ENCODE data around the gene KAT5. TPM values are rescaled to one million over a fixed set of nuclear protein-coding genes. Genes with fewer than 3 reads are reported as not detected.
"Not testable (repeated sequence)": the region's sequence is repeated elsewhere in the genome, so short reads cannot be mapped to it uniquely, and the experiment has no call there.

Gene KAT5
- total RNA-seq, 1 donor from 2014 or later: 73.1 TPM

DNA sequence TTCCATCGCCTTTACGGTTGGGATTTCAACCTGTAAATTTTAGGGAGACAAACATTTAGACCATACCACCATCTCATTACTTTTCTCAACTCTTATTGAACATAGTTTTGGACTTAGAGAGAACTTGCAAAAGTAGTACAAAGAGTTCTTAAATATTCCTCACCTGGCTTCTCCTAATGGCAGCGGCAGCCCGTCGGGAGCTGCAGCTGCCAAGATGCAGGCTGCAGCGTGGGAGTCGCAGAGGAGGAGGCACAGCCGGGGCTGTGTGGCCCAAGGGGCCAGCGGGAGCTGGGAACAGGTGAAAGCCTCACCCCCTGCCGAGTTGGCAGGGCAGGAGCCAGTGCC is 31.6 kb downstream of the KAT5 start:
- H3K27ac Mint-ChIP-seq: no peak overlapping the region
- DNase-seq (ENCODE audit: low spot score, unreplicated experiment): no peak
- H3K27me3 Mint-ChIP-seq: peaks cover 31% of the 10 kb centered on the region
- no peaks in the 10 kb centered on the region for H3K9me3 Mint-ChIP-seq (ENCODE audit: low read depth)
- H3K4me1 Mint-ChIP-seq (ENCODE audit: low read depth): no peaks in the 10 kb centered on the region
- H3K4me3 Mint-ChIP-seq (ENCODE audit: low read depth): no peak overlapping the region
- no peaks in the 10 kb centered on the region for H3K36me3 Mint-ChIP-seq (ENCODE audit: insufficient read depth)
- TF ChIP-seq CTCF (IDR thresholded peaks at IDR 0.05; ENCODE audit: unreplicated experiment): no peak

GRCh38 chr11:65744026-65744698 is 32.1 kb downstream of the KAT5 start:
- Mint-ChIP-seq H3K27ac (no peak overlapping the region), H3K9me3 (ENCODE audit: low read depth) (no peaks in the 10 kb centered on the region), H3K4me3 (ENCODE audit: low read depth) (no peak overlapping the region), H3K36me3 (ENCODE audit: insufficient read depth) (no peaks in the 10 kb centered on the region), H3K4me1 (ENCODE audit: low read depth) (no peaks in the 10 kb centered on the region), H3K27me3 (peaks cover 36% of the 10 kb centered on the region)
- peak; percentile 33 for TF ChIP-seq CTCF (IDR thresholded peaks at IDR 0.05; ENCODE audit: unreplicated experiment)
- DNase-seq (ENCODE audit: low spot score, unreplicated experiment): no peak

DNA sequence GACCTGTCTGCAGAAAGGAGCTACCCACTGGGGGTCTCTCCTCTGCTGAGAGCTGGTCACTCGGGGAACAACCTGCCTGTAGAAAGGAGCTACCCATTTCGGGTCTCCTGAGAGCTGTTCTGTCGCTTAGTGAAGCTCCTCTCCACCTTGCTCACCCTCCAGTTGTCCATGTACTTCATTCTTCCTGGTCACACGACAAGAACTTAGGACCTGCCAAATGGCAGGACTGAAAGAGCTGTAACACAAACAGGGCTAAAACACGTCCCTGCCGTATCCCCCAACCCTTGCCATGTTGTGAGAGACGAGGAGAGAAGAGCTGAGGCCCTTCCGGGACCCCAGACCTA is 32.6 kb downstream of the KAT5 start:
- TF ChIP-seq CTCF (IDR thresholded peaks at IDR 0.05; ENCODE audit: unreplicated experiment): no peak
- peaks cover 40% of the 10 kb centered on the region for H3K27me3 Mint-ChIP-seq
- H3K4me1 Mint-ChIP-seq (ENCODE audit: low read depth): no peaks in the 10 kb centered on the region
- H3K27ac Mint-ChIP-seq: no peak overlapping the region
- H3K36me3 Mint-ChIP-seq (ENCODE audit: insufficient read depth): no peaks in the 10 kb centered on the region
- H3K9me3 Mint-ChIP-seq (ENCODE audit: low read depth): no peaks in the 10 kb centered on the region
- DNase-seq (ENCODE audit: low spot score, unreplicated experiment): no peak
- H3K4me3 Mint-ChIP-seq (ENCODE audit: low read depth): no peak overlapping the region

DNA sequence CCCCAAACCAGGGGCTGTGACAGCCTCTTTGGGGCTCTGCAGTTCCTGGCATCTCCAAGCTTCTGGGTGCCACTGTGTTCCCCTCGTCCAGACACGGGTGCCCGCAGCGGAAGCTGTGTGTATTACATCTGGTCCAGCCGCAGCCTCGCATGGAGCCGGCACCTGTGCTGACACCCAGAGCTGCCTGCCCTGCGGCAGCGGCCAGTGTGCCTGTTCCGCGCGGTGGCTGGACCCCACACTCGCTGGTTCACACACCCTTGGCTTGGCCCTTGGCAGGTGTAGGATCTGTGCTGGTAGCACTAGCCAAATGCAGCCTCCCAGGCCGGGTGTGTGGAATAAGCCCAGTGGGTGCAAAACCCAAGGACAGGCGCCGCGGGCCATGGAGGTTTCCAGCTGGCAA is 33.0 kb downstream of the KAT5 start:
- Mint-ChIP-seq H3K4me1 (ENCODE audit: low read depth) (no peaks in the 10 kb centered on the region), H3K27ac (no peak overlapping the region), H3K36me3 (ENCODE audit: insufficient read depth) (no peaks in the 10 kb centered on the region), H3K4me3 (ENCODE audit: low read depth) (no peak overlapping the region), H3K9me3 (ENCODE audit: low read depth) (no peaks in the 10 kb centered on the region), H3K27me3 (peaks cover 43% of the 10 kb centered on the region)
- no peak for TF ChIP-seq CTCF (IDR thresholded peaks at IDR 0.05; ENCODE audit: unreplicated experiment)
- DNase-seq (ENCODE audit: low spot score, unreplicated experiment): no peak

GRCh38 chr11:65762169-65762568 is 50.1 kb downstream of the KAT5 start:
- not testable (repeated sequence) for DNase-seq (ENCODE audit: low spot score, unreplicated experiment); H3K36me3 Mint-ChIP-seq (ENCODE audit: insufficient read depth); H3K9me3 Mint-ChIP-seq (ENCODE audit: low read depth); H3K27me3 Mint-ChIP-seq; H3K4me3 Mint-ChIP-seq (ENCODE audit: low read depth); H3K4me1 Mint-ChIP-seq (ENCODE audit: low read depth); H3K27ac Mint-ChIP-seq

- not testable (repeated sequence) for DNase-seq (ENCODE audit: low spot score, unreplicated experiment); H3K36me3 Mint-ChIP-seq (ENCODE audit: insufficient read depth); H3K27ac Mint-ChIP-seq; H3K4me3 Mint-ChIP-seq (ENCODE audit: low read depth); H3K27me3 Mint-ChIP-seq; H3K4me1 Mint-ChIP-seq (ENCODE audit: low read depth); H3K9me3 Mint-ChIP-seq (ENCODE audit: low read depth)
These were observed 50.8 kb downstream of the KAT5 start for GRCh38 chr11:65762816-65763215.
